HEK293 (cell line): ENCODE measurements around the gene RAI14.
A peak's percentile ranks its signal among the peaks of the same experiment; 100 is the strongest.

Experiments used
- GLI2 ChIP-seq: fragments of 450-650 bp; formaldehyde crosslinking; IDR thresholded peaks from 2 replicates; pipeline ENCODE4; 2017; ENCODE audit warnings: missing biosample characterization, missing genetic modification characterization, low read depth, borderline replicate concordance
- HOXA7 ChIP-seq: sonication (generic); formaldehyde crosslinking; IDR thresholded peaks from 2 replicates; pipeline ENCODE4 v1.8.1; 2022; ENCODE audit warnings: missing genetic modification reagents, borderline replicate concordance
- HOXD13 ChIP-seq: sonication (generic); formaldehyde crosslinking; IDR thresholded peaks from 2 replicates; pipeline ENCODE4 v1.8.0; 2022; ENCODE audit warnings: missing genetic modification reagents, borderline replicate concordance
- IKZF3 ChIP-seq: fragments of 450-650 bp; IDR thresholded peaks from 2 replicates; pipeline ENCODE4 v1.5.0; 2018; ENCODE audit warnings: missing biosample characterization, mild to moderate bottlenecking, missing genetic modification characterization, moderate library complexity
- KLF9 ChIP-seq: fragments of 450-650 bp; formaldehyde crosslinking; IDR thresholded peaks from 2 replicates; pipeline ENCODE4 v1.5.1; 2016; ENCODE audit warnings: missing biosample characterization, missing genetic modification characterization, low read depth
- MYNN ChIP-seq: fragments of 450-650 bp; formaldehyde crosslinking; IDR thresholded peaks from 2 replicates; pipeline ENCODE4 v1.5.1; 2016; ENCODE audit warnings: missing biosample characterization, missing genetic modification characterization, borderline replicate concordance
- RBAK ChIP-seq: fragments of 450-650 bp; formaldehyde crosslinking; IDR thresholded peaks from 2 replicates; pipeline ENCODE4 v1.5.1; 2016; ENCODE audit warnings: missing biosample characterization, missing genetic modification characterization
- WT1 ChIP-seq: fragments of 450-650 bp; formaldehyde crosslinking; IDR thresholded peaks from 2 replicates; pipeline ENCODE4 v1.5.1; 2016; ENCODE audit warnings: missing biosample characterization, missing genetic modification characterization
- ZBTB17 ChIP-seq: fragments of 450-650 bp; formaldehyde crosslinking; IDR thresholded peaks from 2 replicates; pipeline ENCODE4 v1.5.1; 2016; ENCODE audit warnings: missing biosample characterization, missing genetic modification characterization
- ZBTB6 ChIP-seq: fragments of 450-650 bp; formaldehyde crosslinking; IDR thresholded peaks from 2 replicates; pipeline ENCODE4 v1.5.1; 2017; ENCODE audit warnings: missing biosample characterization, missing genetic modification characterization
- ZNF2 ChIP-seq: fragments of 450-650 bp; formaldehyde crosslinking; IDR thresholded peaks from 2 replicates; pipeline ENCODE4 v1.5.1; 2016; ENCODE audit warnings: missing biosample characterization, missing genetic modification characterization
- ZNF324 ChIP-seq: fragments of 450-650 bp; formaldehyde crosslinking; IDR thresholded peaks from 2 replicates; pipeline ENCODE4 v1.5.1; 2016; ENCODE audit warnings: missing biosample characterization, missing genetic modification characterization
- ZNF335 ChIP-seq: fragments of 450-650 bp; formaldehyde crosslinking; conservative IDR thresholded peaks from 2 replicates; pipeline ENCODE4 v1.5.1; 2016; ENCODE audit warnings: missing biosample characterization, missing genetic modification characterization
- ZNF510 ChIP-seq: fragments of 450-650 bp; formaldehyde crosslinking; IDR thresholded peaks from 2 replicates; pipeline ENCODE4 v1.5.1; 2018; ENCODE audit warnings: mild to moderate bottlenecking, missing genetic modification characterization, missing biosample characterization; ENCODE audit not compliant: insufficient replicate concordance
- ZNF530 ChIP-seq: fragments of 450-650 bp; formaldehyde crosslinking; IDR thresholded peaks from 2 replicates; pipeline ENCODE4 v1.5.1; 2016; ENCODE audit warnings: low read depth, missing biosample characterization, missing genetic modification characterization
- ZNF585B ChIP-seq: fragments of 450-650 bp; formaldehyde crosslinking; IDR thresholded peaks from 2 replicates; pipeline ENCODE4 v1.5.1; 2016; ENCODE audit warnings: missing biosample characterization, missing genetic modification characterization
- ZNF654 ChIP-seq: fragments of 450-650 bp; formaldehyde crosslinking; IDR thresholded peaks from 2 replicates; pipeline ENCODE4 v1.5.1; 2016; ENCODE audit warnings: low read depth, missing biosample characterization, missing genetic modification characterization
- ZNF658 ChIP-seq: fragments of 450-650 bp; formaldehyde crosslinking; IDR thresholded peaks from 2 replicates; pipeline ENCODE4; 2016; ENCODE audit warnings: missing biosample characterization, missing genetic modification characterization
- ZNF677 ChIP-seq: fragments of 450-650 bp; IDR thresholded peaks from 2 replicates; pipeline ENCODE4 v1.5.0; 2018; ENCODE audit warnings: missing biosample characterization, mild to moderate bottlenecking, missing genetic modification characterization, moderate library complexity
- ZNF701 ChIP-seq: fragments of 450-650 bp; formaldehyde crosslinking; IDR thresholded peaks from 2 replicates; pipeline ENCODE4 v1.5.1; 2016; ENCODE audit warnings: missing biosample characterization, missing genetic modification characterization
- ZNF76 ChIP-seq: fragments of 450-650 bp; formaldehyde crosslinking; IDR thresholded peaks from 2 replicates; pipeline ENCODE4; 2016; ENCODE audit warnings: low read depth, missing biosample characterization, missing genetic modification characterization, borderline replicate concordance
- ZNF792 ChIP-seq: fragments of 450-650 bp; formaldehyde crosslinking; IDR thresholded peaks from 2 replicates; pipeline ENCODE4 v1.5.1; 2016; ENCODE audit warnings: missing biosample characterization, missing genetic modification characterization
- ZSCAN16 ChIP-seq: fragments of 450-650 bp; formaldehyde crosslinking; IDR thresholded peaks from 2 replicates; pipeline ENCODE4 v1.5.1; 2016; ENCODE audit warnings: missing biosample characterization, missing genetic modification characterization
- TF ChIP-seq, protein P1 (sequence below): fragments of 450-650 bp; formaldehyde crosslinking; IDR thresholded peaks from 2 replicates; pipeline ENCODE4 v1.5.1; 2016; ENCODE audit warnings: missing biosample characterization, missing genetic modification characterization
- TF ChIP-seq, protein P2 (sequence below): fragments of 450-650 bp; formaldehyde crosslinking; IDR thresholded peaks from 2 replicates; pipeline ENCODE4 v1.5.1; 2017; ENCODE audit warnings: missing biosample characterization, missing genetic modification characterization
- TF ChIP-seq, protein P3 (sequence below): fragments of 450-650 bp; formaldehyde crosslinking; IDR thresholded peaks from 2 replicates; pipeline ENCODE4; 2016; ENCODE audit warnings: missing biosample characterization, missing genetic modification characterization
- TF ChIP-seq, protein P4 (sequence below): fragments of 450-650 bp; formaldehyde crosslinking; IDR thresholded peaks from 2 replicates; pipeline ENCODE4 v1.5.1; 2016; ENCODE audit warnings: missing biosample characterization, missing genetic modification characterization
- TF ChIP-seq, protein P5 (sequence below): fragments of 450-650 bp; formaldehyde crosslinking; IDR thresholded peaks from 2 replicates; pipeline ENCODE4 v1.5.1; 2016; ENCODE audit warnings: missing biosample characterization, missing genetic modification characterization
- TF ChIP-seq, protein P6 (sequence below): fragments of 450-650 bp; formaldehyde crosslinking; optimal IDR thresholded peaks from 2 replicates; pipeline ENCODE3; 2016; ENCODE audit warnings: missing biosample characterization, mild to moderate bottlenecking, missing genetic modification characterization

The RAI14 gene

DNA sequence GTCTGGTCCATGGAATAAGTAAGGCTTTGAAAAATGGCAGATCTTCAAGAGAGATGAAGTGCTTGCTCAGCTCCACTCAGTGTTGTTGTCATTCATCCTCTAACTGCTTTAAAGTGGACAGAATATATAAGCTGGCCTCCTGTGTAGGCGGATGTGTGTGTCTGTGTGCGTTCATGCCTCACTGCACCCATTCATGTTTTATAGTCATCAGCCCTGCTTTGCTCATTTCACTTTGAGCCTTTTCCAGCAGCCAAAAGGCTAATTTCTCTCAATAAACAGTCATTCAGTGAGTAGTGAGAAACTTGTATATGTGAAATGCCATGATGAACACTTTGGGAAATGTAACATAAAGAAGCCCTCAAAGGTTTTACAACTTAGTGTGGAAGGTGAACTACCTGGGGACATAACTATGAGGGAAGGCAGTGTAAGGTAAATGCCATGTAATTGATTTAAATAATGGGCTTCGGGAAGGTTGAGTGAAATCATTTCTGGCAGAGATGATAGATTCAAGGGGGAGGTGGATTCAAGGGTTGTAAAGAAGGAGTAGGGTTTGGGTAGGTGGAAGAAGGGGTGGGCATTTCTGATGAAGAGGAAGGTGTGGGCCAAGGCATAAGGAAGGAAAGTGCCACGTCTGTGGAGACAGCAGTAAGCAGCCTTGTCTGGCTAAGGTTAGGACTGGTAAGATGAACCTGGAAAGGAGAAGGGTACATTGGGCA is 198.5 kb downstream of the RAI14 start (continued):
- TF ChIP-seq KLF9 (tag by site-specific recombination) (no peak), ZNF335 (tag by site-specific recombination) (no peak), ZBTB17 (tag by site-specific recombination) (no peak), ZNF530 (tag by site-specific recombination) (no peak), ZNF2 (tag by site-specific recombination) (no peak; the same call in 1 of the 2 replicates), WT1 (tag by site-specific recombination) (no peak), ZSCAN16 (no peak), ZNF510 (tag by site-specific recombination) (no peak), ZNF585B (tag by site-specific recombination) (no peak; the same call in 1 of the 2 replicates), HOXD13 (CRISPR knock-in tag) (no peak), ZNF658 (tag by site-specific recombination) (no peak), HOXA7 (CRISPR knock-in tag) (no peak), RBAK (tag by site-specific recombination) (no peak), GLI2 (0 out of 2 replicates have a peak, but pooled peaks have one; percentile 8), ZNF654 (tag by site-specific recombination) (no peak), MYNN (tag by site-specific recombination) (no peak), ZNF701 (tag by site-specific recombination) (no peak), ZNF792 (tag by site-specific recombination) (no peak), IKZF3 (tag by site-specific recombination) (peak; percentile 40; the same call in 1 of the 2 replicates), ZNF324 (tag by site-specific recombination) (no peak), ZNF76 (tag by site-specific recombination) (no peak), ZBTB6 (tag by site-specific recombination) (no peak), ZNF677 (tag by site-specific recombination) (no peak)
- TF ChIP-seq, protein P1, sequence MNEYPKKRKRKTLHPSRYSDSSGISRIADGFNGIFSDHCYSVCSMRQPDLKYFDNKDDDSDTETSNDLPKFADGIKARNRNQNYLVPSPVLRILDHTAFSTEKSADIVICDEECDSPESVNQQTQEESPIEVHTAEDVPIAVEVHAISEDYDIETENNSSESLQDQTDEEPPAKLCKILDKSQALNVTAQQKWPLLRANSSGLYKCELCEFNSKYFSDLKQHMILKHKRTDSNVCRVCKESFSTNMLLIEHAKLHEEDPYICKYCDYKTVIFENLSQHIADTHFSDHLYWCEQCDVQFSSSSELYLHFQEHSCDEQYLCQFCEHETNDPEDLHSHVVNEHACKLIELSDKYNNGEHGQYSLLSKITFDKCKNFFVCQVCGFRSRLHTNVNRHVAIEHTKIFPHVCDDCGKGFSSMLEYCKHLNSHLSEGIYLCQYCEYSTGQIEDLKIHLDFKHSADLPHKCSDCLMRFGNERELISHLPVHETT (tag by site-specific recombination), result no peak
- TF ChIP-seq, protein P2, sequence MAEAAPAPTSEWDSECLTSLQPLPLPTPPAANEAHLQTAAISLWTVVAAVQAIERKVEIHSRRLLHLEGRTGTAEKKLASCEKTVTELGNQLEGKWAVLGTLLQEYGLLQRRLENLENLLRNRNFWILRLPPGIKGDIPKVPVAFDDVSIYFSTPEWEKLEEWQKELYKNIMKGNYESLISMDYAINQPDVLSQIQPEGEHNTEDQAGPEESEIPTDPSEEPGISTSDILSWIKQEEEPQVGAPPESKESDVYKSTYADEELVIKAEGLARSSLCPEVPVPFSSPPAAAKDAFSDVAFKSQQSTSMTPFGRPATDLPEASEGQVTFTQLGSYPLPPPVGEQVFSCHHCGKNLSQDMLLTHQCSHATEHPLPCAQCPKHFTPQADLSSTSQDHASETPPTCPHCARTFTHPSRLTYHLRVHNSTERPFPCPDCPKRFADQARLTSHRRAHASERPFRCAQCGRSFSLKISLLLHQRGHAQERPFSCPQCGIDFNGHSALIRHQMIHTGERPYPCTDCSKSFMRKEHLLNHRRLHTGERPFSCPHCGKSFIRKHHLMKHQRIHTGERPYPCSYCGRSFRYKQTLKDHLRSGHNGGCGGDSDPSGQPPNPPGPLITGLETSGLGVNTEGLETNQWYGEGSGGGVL (tag by site-specific recombination), result no peak
- TF ChIP-seq, protein P3, sequence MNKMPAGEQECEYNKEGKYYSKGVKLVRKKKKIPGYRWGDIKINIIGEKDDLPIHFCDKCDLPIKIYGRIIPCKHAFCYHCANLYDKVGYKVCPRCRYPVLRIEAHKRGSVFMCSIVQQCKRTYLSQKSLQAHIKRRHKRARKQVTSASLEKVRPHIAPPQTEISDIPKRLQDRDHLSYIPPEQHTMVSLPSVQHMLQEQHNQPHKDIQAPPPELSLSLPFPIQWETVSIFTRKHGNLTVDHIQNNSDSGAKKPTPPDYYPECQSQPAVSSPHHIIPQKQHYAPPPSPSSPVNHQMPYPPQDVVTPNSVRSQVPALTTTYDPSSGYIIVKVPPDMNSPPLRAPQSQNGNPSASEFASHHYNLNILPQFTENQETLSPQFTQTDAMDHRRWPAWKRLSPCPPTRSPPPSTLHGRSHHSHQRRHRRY (tag by site-specific recombination), result no peak
- TF ChIP-seq, protein P4, sequence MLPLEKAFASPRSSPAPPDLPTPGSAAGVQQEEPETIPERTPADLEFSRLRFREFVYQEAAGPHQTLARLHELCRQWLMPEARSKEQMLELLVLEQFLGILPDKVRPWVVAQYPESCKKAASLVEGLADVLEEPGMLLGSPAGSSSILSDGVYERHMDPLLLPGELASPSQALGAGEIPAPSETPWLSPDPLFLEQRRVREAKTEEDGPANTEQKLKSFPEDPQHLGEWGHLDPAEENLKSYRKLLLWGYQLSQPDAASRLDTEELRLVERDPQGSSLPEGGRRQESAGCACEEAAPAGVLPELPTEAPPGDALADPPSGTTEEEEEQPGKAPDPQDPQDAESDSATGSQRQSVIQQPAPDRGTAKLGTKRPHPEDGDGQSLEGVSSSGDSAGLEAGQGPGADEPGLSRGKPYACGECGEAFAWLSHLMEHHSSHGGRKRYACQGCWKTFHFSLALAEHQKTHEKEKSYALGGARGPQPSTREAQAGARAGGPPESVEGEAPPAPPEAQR (tag by site-specific recombination), result no peak
- TF ChIP-seq, protein P5, sequence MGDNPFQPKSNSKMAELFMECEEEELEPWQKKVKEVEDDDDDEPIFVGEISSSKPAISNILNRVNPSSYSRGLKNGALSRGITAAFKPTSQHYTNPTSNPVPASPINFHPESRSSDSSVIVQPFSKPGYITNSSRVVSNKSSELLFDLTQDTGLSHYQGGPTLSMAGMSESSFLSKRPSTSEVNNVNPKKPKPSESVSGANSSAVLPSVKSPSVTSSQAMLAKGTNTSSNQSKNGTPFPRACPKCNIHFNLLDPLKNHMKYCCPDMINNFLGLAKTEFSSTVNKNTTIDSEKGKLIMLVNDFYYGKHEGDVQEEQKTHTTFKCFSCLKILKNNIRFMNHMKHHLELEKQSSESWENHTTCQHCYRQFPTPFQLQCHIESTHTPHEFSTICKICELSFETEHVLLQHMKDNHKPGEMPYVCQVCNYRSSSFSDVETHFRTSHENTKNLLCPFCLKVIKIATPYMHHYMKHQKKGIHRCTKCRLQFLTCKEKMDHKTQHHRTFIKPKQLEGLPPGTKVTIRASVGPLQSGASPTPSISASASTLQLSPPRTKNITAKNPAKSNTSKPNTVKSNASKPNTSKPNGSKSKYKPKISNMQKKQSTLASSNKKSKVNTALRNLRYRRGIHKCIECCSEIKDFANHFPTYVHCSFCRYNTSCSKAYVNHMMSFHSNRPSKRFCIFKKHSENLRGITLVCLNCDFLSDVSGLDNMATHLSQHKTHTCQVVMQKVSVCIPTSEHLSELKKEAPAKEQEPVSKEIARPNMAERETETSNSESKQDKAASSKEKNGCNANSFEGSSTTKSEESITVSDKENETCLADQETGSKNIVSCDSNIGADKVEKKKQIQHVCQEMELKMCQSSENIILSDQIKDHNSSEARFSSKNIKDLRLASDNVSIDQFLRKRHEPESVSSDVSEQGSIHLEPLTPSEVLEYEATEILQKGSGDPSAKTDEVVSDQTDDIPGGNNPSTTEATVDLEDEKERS, result no peak
- TF ChIP-seq, protein P6, sequence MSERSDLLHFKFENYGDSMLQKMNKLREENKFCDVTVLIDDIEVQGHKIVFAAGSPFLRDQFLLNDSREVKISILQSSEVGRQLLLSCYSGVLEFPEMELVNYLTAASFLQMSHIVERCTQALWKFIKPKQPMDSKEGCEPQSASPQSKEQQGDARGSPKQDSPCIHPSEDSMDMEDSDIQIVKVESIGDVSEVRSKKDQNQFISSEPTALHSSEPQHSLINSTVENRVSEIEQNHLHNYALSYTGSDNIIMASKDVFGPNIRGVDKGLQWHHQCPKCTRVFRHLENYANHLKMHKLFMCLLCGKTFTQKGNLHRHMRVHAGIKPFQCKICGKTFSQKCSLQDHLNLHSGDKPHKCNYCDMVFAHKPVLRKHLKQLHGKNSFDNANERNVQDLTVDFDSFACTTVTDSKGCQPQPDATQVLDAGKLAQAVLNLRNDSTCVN (tag by site-specific recombination), result no peak
